Karpas-422 (cell line): Measurements from ENCODE around the gene DENND1C. TPM values are rescaled to one million over a fixed set of nuclear protein-coding genes. Genes with fewer than 3 reads are reported as not detected.

ENCODE experiments used
- DNase-seq: peaks from one replicate; pipeline ENCODE4 v3.0.0-alpha.2; 2015
- H2AFZ ChIP-seq: fragments of 200-600 bp; sonication (generic); 2 replicates; pipeline ENCODE4 v1.6.1; 2014; ENCODE audit warnings: antibody characterized with exemption, low read length, mixed read lengths
- H3K27ac ChIP-seq: fragments of 200-600 bp; sonication (generic); 2 replicates; pipeline ENCODE4 v1.5.1; 2014; ENCODE audit warnings: mild to moderate bottlenecking, low read length, moderate library complexity
- H3K27me3 ChIP-seq: fragments of 200-600 bp; sonication (generic); 2 replicates; pipeline ENCODE4 v1.6.1; 2014; ENCODE audit warnings: low read length, mixed read lengths
- H3K36me3 ChIP-seq: fragments of 200-600 bp; sonication (generic); 2 replicates; pipeline ENCODE4 v1.6.1; 2014; ENCODE audit warnings: low read length, mixed read lengths; ENCODE audit not compliant: insufficient read depth
- H3K4me1 ChIP-seq: fragments of 200-600 bp; sonication (generic); 2 replicates; pipeline ENCODE4 v1.6.1; 2014; ENCODE audit warnings: mild to moderate bottlenecking, low read length, mixed read lengths
- H3K4me2 ChIP-seq: fragments of 200-600 bp; sonication (generic); 2 replicates; pipeline ENCODE4 v1.6.1; 2014; ENCODE audit warnings: low read length, low read depth, mild to moderate bottlenecking; ENCODE audit not compliant: poor library complexity, severe bottlenecking
- H3K4me3 ChIP-seq: fragments of 200-600 bp; sonication (generic); 2 replicates; pipeline ENCODE4 v1.5.1; 2014; ENCODE audit warnings: mild to moderate bottlenecking, antibody characterized with exemption, low read length, mixed read lengths
- H3K79me2 ChIP-seq: fragments of 200-600 bp; sonication (generic); 2 replicates; pipeline ENCODE4 v1.6.1; 2014; ENCODE audit warnings: mild to moderate bottlenecking, low read length, mixed read lengths
- H3K9ac ChIP-seq: fragments of 200-600 bp; sonication (generic); 2 replicates; pipeline ENCODE4 v1.6.0; 2014; ENCODE audit warnings: low read length
- H3K9me2 ChIP-seq: fragments of 200-600 bp; sonication (generic), shearing (Covaris generic); replicated peaks from 2 replicates; pipeline ENCODE4 v1.6.0; 2014; ENCODE audit warnings: mild to moderate bottlenecking, low read length, moderate library complexity; ENCODE audit not compliant: insufficient read depth
- H3K9me3 ChIP-seq: fragments of 300-700, 200-600 bp; sonication (generic); 2 replicates; pipeline ENCODE4 v1.6.1; 2014; ENCODE audit warnings: low read length, mixed read lengths
- H4K20me1 ChIP-seq: fragments of 200-600 bp; sonication (generic); 2 replicates; pipeline ENCODE4 v1.6.1; 2014; ENCODE audit warnings: mild to moderate bottlenecking, antibody characterized with exemption, low read length, low read depth; ENCODE audit not compliant: insufficient read depth
- total RNA-seq: library from RNA; depleted of rRNA; stranded (reverse); fragments of >200 nt; shearing (Covaris generic); gene quantifications from 2 replicates; pipeline ENCODE4 v1.2.3, GENCODE V29; 2014; ENCODE audit warnings: low replicate concordance

Gene DENND1C
- total RNA-seq, 1 experiment from 2014 or later = 19.2 TPM

GRCh38 chr19:6476896-6477431 lies 4.6 kb downstream of the DENND1C start:
- no peak overlapping the region for H3K9ac ChIP-seq
- H3K4me3 ChIP-seq = no peak overlapping the region
- H3K27me3 ChIP-seq = no peaks in the 10 kb centered on the region
- H4K20me1 ChIP-seq = no peaks in the 10 kb centered on the region
- DNase-seq = no peak
- H3K9me2 ChIP-seq = no peaks in the 10 kb centered on the region
- no peaks in the 10 kb centered on the region for H3K9me3 ChIP-seq
- H3K27ac ChIP-seq = no peak overlapping the region
- no peak overlapping the region for H2AFZ ChIP-seq
- H3K36me3 ChIP-seq = peaks cover 14% of the 10 kb centered on the region
- H3K4me2 ChIP-seq = no peak overlapping the region
- peaks cover 20% of the 10 kb centered on the region for H3K79me2 ChIP-seq
- peaks cover 14% of the 10 kb centered on the region for H3K4me1 ChIP-seq

DNA sequence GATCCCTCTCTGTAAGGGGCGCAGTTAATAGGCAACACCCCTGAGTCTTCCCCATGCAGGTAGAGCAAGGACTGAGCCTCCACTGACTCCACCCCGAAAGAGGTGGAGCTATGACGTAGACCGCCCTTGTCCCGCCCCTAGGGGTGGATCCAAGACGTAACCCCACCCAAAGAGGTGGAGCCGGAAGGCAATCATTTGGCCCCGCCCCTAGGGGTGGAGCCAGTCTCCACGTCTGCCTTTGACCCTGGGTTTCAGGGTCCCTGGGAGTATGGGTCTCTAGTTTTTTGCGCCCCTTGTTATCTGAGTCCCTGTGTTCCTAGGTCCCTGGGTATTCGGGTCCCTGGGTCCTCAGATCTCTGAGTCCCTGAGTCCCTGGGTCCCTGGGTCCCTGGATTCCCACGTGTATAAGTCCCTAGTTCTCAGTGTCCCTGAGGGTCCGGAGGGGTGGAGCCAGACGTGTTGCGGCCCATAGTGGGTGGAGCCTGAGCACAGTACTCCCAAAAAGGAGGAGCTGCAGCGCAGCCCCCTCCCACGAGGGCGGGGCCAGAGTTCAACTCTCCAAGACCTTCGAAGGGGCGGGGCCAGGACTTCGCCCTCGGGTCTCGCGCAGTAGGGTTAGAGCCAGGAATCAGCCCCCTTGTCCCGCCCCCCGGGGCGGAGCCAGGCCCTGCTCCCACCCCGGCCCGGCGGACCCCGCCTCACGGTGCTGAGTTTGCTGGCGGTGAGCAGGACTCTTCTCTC lies 5.3 kb downstream of the DENND1C start:
- no peaks in the 10 kb centered on the region for H3K9me2 ChIP-seq
- peaks cover 11% of the 10 kb centered on the region for H3K4me1 ChIP-seq
- no peak overlapping the region for H2AFZ ChIP-seq
- DNase-seq = peak; percentile 93
- no peak overlapping the region for H3K4me3 ChIP-seq
- peaks cover 18% of the 10 kb centered on the region for H3K79me2 ChIP-seq
- no peaks in the 10 kb centered on the region for H4K20me1 ChIP-seq
- no peak overlapping the region for H3K4me2 ChIP-seq
- no peaks in the 10 kb centered on the region for H3K27me3 ChIP-seq
- H3K9me3 ChIP-seq = no peaks in the 10 kb centered on the region
- peaks cover 14% of the 10 kb centered on the region for H3K36me3 ChIP-seq
- H3K27ac ChIP-seq = no peak overlapping the region
- no peak overlapping the region for H3K9ac ChIP-seq

DNA sequence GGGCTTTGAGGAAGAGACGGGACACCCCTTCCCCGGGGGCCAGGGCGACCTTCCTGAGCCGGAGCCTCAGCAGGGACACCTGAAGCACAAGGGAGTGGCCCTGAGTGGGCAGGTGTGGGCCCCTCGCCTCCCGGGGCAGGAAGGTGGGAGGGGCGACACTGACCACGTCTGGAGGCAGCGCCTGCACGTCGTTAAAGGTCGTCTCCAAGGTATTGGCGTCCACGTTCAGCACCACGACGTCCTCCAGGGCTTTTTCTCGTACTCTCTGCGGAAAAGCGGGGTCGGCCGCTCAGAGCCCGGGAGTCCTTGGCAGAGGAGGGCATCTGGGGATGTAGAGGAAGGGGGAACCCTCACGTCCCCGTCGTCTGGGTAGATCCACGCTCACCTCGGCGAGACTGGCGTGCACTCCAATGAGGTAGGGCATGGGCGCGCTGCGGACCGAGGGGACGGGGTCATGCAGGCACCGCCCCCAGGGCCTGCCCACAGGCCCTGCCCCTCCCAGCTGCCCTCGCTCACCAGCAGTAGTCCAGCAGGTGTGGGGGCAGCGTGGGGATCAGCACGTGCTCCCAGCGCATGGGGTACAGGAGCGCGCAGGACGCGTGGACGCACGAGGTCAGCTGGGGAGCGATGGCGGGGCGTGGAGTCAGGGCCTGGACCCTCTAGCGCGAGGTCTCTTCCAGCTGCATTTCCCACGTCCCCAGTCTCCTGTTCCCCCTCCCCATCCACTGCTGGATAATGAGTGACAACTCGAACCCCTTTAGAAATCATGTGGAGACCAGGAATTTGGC lies 6.1 kb downstream of the DENND1C start:
- H3K9ac ChIP-seq = no peak overlapping the region
- peaks cover 6% of the 10 kb centered on the region for H3K4me1 ChIP-seq
- H3K27ac ChIP-seq = no peak overlapping the region
- no peaks in the 10 kb centered on the region for H3K9me2 ChIP-seq
- no peaks in the 10 kb centered on the region for H3K27me3 ChIP-seq
- no peaks in the 10 kb centered on the region for H3K9me3 ChIP-seq
- no peak for DNase-seq
- peaks cover 10% of the 10 kb centered on the region for H3K79me2 ChIP-seq
- H3K4me3 ChIP-seq = no peak overlapping the region
- no peak overlapping the region for H2AFZ ChIP-seq
- H4K20me1 ChIP-seq = no peaks in the 10 kb centered on the region
- peaks cover 14% of the 10 kb centered on the region for H3K36me3 ChIP-seq
- no peak overlapping the region for H3K4me2 ChIP-seq

- peaks cover 14% of the 10 kb centered on the region for H3K36me3 ChIP-seq
- no peak for DNase-seq
- H3K79me2 ChIP-seq = no peaks in the 10 kb centered on the region
- H2AFZ ChIP-seq = no peak overlapping the region
- H3K9me3 ChIP-seq = no peaks in the 10 kb centered on the region
- no peaks in the 10 kb centered on the region for H3K9me2 ChIP-seq
- H3K27me3 ChIP-seq = no peaks in the 10 kb centered on the region
- H3K27ac ChIP-seq = no peak overlapping the region
- H3K4me1 ChIP-seq = no peaks in the 10 kb centered on the region
- H3K4me3 ChIP-seq = no peak overlapping the region
- H3K4me2 ChIP-seq = no peak overlapping the region
- H4K20me1 ChIP-seq = no peaks in the 10 kb centered on the region
- no peak overlapping the region for H3K9ac ChIP-seq
Measured at GRCh38 chr19:6473647-6474046, 7.9 kb downstream of the DENND1C start.

GRCh38 chr19:6472713-6473112 lies 8.9 kb downstream of the DENND1C start:
- Histone ChIP-seq H3K36me3 (peaks cover 14% of the 10 kb centered on the region), H3K9ac (no peak overlapping the region), H3K27me3 (no peaks in the 10 kb centered on the region), H2AFZ (no peak overlapping the region), H3K4me2 (no peak overlapping the region), H3K9me2 (no peaks in the 10 kb centered on the region), H3K27ac (no peak overlapping the region), H3K9me3 (no peaks in the 10 kb centered on the region), H4K20me1 (no peaks in the 10 kb centered on the region), H3K4me1 (no peaks in the 10 kb centered on the region), H3K79me2 (no peaks in the 10 kb centered on the region), H3K4me3 (no peak overlapping the region)
- DNase-seq = no peak

DNA sequence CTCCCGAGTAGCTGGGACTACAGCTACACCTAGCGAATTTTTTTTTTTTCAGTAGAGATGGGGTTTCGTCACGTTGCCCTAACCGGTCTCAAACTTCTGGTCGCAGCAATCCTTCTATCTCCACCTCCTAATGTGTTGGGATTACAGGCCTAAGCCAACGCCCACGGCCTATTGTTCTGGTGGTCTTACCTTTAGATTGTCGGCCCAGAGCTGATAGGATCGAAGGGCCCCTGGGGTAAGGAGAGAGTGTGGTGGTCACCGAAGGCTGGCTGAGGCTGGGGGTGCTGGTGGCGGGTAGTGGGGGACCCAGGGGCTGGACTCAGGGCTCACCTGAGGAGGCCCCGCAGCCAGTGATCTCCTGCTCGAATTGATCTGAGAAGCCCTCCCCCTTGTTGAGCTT lies 10.5 kb downstream of the DENND1C start:
- H3K27me3 ChIP-seq = no peaks in the 10 kb centered on the region
- H3K79me2 ChIP-seq = no peaks in the 10 kb centered on the region
- no peak overlapping the region for H3K27ac ChIP-seq
- H3K4me3 ChIP-seq = no peak overlapping the region
- H3K9me2 ChIP-seq = no peaks in the 10 kb centered on the region
- H3K4me2 ChIP-seq = no peak overlapping the region
- H2AFZ ChIP-seq = no peak overlapping the region
- no peaks in the 10 kb centered on the region for H3K9me3 ChIP-seq
- peaks cover 6% of the 10 kb centered on the region; the same call in 1 of the 2 replicates for H3K36me3 ChIP-seq
- no peak for DNase-seq
- no peak overlapping the region for H3K9ac ChIP-seq
- H4K20me1 ChIP-seq = no peaks in the 10 kb centered on the region
- no peaks in the 10 kb centered on the region for H3K4me1 ChIP-seq

- Histone ChIP-seq H3K9me2 (no peaks in the 10 kb centered on the region), H3K4me1 (no peaks in the 10 kb centered on the region), H3K36me3 (peaks cover 2% of the 10 kb centered on the region; the same call in 1 of the 2 replicates), H3K9ac (no peak overlapping the region), H3K4me3 (no peak overlapping the region), H2AFZ (no peak overlapping the region), H3K27ac (no peak overlapping the region), H3K4me2 (no peak overlapping the region), H3K79me2 (no peaks in the 10 kb centered on the region), H3K27me3 (no peaks in the 10 kb centered on the region), H4K20me1 (no peaks in the 10 kb centered on the region), H3K9me3 (no peaks in the 10 kb centered on the region)
- no peak for DNase-seq
Measured at GRCh38 chr19:6470173-6470572, 11.4 kb downstream of the DENND1C start.

GRCh38 chr19:6467384-6467783 lies 14.2 kb downstream of the DENND1C start:
- Histone ChIP-seq H3K9me2 (no peaks in the 10 kb centered on the region), H4K20me1 (no peaks in the 10 kb centered on the region), H3K9ac (no peak overlapping the region), H2AFZ (no peak overlapping the region), H3K4me1 (no peaks in the 10 kb centered on the region), H3K4me2 (no peak overlapping the region), H3K4me3 (no peak overlapping the region), H3K27me3 (no peaks in the 10 kb centered on the region), H3K36me3 (no peaks in the 10 kb centered on the region), H3K79me2 (no peaks in the 10 kb centered on the region), H3K27ac (no peak overlapping the region), H3K9me3 (no peaks in the 10 kb centered on the region)
- no peak for DNase-seq
